Nephron (organoid): ENCODE measurements around the gene ABCG4.

Experiments
- H3K27ac Mint-ChIP-seq, 3 experiments: 2 replicates each; pipeline ENCODE4 v1.8.0; 2020; ENCODE audit warnings: mixed read lengths in 3 of 3, mild to moderate bottlenecking in 2 of 3, moderate library complexity in 1 of 3
- H3K27me3 Mint-ChIP-seq: 2 replicates; pipeline ENCODE4 v1.8.0; 2021; ENCODE audit warnings: low read depth, mild to moderate bottlenecking, moderate library complexity, mixed read lengths
- H3K36me3 Mint-ChIP-seq: 2 replicates; pipeline ENCODE4 v1.8.0; 2020; ENCODE audit warnings: low read depth, mixed read lengths
- H3K4me1 Mint-ChIP-seq: 2 replicates; pipeline ENCODE4 v1.8.0; 2020; ENCODE audit warnings: mixed read lengths
- H3K4me3 Mint-ChIP-seq, 3 experiments: 2 replicates each; pipeline ENCODE4 v1.8.0; 2020; ENCODE audit warnings: mild to moderate bottlenecking in 3 of 3, mixed read lengths in 3 of 3, moderate library complexity in 2 of 3
- H3K9me3 Mint-ChIP-seq: 2 replicates; pipeline ENCODE4 v1.8.0; 2020; ENCODE audit warnings: mixed read lengths
- CTCF ChIP-seq, 3 experiments: fragments of 200-600 bp; sonication (generic); IDR thresholded peaks; one replicate each; pipeline ENCODE4 v1.5.0; 2021; ENCODE audit warnings: antibody characterized with exemption in 3 of 3; ENCODE audit not compliant: unreplicated experiment in 3 of 3

The ABCG4 gene

GRCh38 chr11:119103793-119104192 lies 45.1 kb upstream of the ABCG4 start:
- peak overlapping the region; percentile 56 to 86 (median 76) for H3K4me3 Mint-ChIP-seq
- peaks cover 3% of the 10 kb centered on the region for H3K36me3 Mint-ChIP-seq
- TF ChIP-seq CTCF (IDR thresholded peaks at IDR 0.05; ENCODE audit: unreplicated experiment in 3 of 3) = no peak
- peaks cover 48% of the 10 kb centered on the region for H3K4me1 Mint-ChIP-seq
- no peaks in the 10 kb centered on the region for H3K27me3 Mint-ChIP-seq
- H3K9me3 Mint-ChIP-seq = no peaks in the 10 kb centered on the region
- peak overlapping the region; percentile 95 to 98 (median 98) for H3K27ac Mint-ChIP-seq

DNA sequence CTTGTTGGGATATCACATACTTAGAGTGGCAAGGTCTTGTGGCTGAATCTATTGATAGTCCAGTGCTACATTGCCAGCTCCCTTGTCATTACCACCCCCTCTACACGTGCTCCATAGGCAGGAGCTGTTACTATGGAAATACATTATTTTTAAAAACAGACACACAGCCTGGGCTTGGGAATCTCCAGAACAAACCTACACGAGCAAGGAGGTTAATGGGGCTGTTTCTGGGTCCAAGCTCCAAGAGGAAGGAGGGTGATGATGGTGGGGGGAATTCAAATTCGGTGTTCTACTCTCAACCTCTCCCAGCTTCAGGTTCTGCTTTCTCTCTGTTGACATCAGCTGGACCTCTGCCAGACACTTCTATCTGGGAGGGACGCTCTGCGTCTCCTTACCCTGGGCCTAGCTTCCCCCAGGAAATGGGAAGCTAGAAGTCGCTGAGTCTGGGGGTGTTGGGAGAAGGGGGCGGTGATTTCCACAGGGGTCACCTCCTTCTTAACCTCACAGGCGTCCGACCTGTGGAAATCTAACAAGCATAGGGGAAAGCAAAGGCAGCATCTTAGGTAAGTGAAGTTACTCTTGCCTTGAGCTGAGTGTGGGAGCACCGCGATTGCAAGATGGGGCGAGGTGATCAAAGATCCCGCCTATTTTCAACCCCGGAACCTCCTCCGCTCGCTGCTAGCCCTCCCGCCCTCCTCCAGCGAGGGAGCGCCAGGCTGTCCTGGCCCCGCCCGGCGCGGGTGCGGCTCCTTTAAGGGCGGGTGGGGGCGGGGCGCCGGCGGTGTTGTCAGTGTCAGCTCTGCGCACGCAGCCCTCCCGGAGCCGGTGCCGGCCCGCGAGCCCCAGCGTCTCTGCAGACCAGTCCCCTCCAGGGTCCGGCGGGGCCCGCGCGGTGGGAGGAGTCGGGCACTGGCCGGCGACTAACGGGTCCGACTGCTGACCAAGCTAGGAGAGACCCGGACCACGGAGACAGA lies 42.0 kb upstream of the ABCG4 start, which contains the start of gene C2CD2L:
Gene C2CD2L, plus strand, starts transcription at position 781 of the 974 bp plus-strand sequence. CDS start 398 bp downstream, outside the sequence.
- H3K9me3 Mint-ChIP-seq = no peaks in the 10 kb centered on the region
- H3K27me3 Mint-ChIP-seq = no peaks in the 10 kb centered on the region
- H3K4me1 Mint-ChIP-seq = peaks cover 49% of the 10 kb centered on the region
- H3K4me3 Mint-ChIP-seq = peak within 1 kb of the TSS; percentile 89 to 95 (median 91)
- TF ChIP-seq CTCF (IDR thresholded peaks at IDR 0.05; ENCODE audit: unreplicated experiment in 3 of 3) = no peak
- H3K36me3 Mint-ChIP-seq = peaks cover 11% of the 10 kb centered on the region
- peak within 1 kb of the TSS; percentile 89 to 93 (median 89) for H3K27ac Mint-ChIP-seq

DNA sequence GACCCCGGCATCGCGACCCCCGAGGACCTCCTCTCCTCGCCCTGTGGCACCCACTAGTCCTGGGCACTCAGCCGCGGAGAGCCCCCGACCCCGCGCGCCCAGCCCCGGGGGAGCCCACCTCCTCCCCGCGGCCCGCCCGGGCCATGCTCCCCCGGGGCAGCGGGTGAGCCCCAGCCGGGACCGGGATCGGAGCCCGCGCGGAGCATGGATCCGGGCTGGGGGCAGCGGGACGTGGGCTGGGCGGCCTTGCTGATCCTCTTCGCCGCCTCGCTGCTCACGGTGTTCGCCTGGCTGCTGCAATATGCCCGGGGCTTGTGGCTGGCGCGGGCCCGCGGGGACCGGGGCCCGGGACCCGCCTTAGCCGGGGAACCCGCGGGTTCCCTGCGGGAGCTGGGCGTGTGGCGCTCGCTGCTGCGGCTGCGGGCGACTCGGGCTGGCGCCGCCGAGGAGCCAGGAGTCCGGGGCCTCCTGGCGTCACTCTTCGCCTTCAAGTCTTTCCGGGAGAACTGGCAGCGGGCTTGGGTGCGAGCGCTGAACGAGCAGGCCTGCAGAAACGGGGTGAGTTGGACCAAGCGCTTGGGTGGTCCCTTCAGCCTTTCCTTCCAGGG lies 41.2 kb upstream of the ABCG4 start:
- no peaks in the 10 kb centered on the region for H3K27me3 Mint-ChIP-seq
- H3K9me3 Mint-ChIP-seq = no peaks in the 10 kb centered on the region
- TF ChIP-seq CTCF (IDR thresholded peaks at IDR 0.05; ENCODE audit: unreplicated experiment in 3 of 3) = no peak
- peak overlapping the region; percentile 40 to 56 (median 49) for H3K27ac Mint-ChIP-seq
- peaks cover 49% of the 10 kb centered on the region for H3K4me1 Mint-ChIP-seq
- peak overlapping the region; percentile 89 to 91 (median 89) for H3K4me3 Mint-ChIP-seq
- H3K36me3 Mint-ChIP-seq = peaks cover 12% of the 10 kb centered on the region

DNA sequence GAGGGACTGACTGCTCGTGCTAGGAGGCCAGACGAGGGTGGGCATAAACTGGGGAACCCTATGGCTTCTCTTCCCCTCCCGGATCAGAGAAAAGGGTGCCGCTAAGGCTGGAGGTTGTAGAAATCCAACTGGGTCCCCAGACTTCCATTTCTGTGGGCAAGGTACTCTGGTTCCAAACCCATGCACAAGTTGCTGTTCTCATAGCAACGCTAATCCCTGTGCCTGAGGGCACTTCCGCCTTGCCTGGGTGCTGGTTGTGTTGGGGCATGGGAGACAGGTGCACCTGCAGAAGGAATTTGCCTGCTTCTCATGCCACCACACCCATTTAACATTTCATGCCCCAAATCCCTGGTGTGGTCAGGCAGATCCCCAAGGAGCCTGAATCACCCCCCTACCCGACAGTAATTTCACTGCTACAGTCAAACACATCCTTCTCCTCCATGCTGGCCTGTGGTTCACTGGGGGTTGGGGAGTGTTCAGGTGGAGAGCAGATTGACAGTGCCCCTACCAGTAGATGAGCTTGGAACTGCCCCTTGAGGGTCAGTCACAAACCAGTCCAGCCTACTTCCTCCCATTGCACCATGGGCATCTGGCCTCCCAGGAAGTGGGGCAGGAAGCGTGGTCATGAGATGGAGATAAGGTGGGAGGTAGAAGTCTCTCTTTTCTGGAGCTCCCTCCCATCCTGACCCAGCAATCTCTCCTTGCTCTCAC lies 40.6 kb upstream of the ABCG4 start:
- H3K9me3 Mint-ChIP-seq = no peaks in the 10 kb centered on the region
- TF ChIP-seq CTCF (IDR thresholded peaks at IDR 0.05; ENCODE audit: unreplicated experiment in 3 of 3) = no peak
- peak overlapping the region; percentile 82 to 91 (median 89) for H3K4me3 Mint-ChIP-seq
- H3K27ac Mint-ChIP-seq = peak overlapping the region; percentile 40 to 56 (median 49)
- H3K27me3 Mint-ChIP-seq = no peaks in the 10 kb centered on the region
- H3K4me1 Mint-ChIP-seq = peaks cover 49% of the 10 kb centered on the region
- peaks cover 12% of the 10 kb centered on the region for H3K36me3 Mint-ChIP-seq

GRCh38 chr11:119108857-119109221 lies 40.0 kb upstream of the ABCG4 start:
- TF ChIP-seq CTCF (IDR thresholded peaks at IDR 0.05; ENCODE audit: unreplicated experiment in 3 of 3) = no peak
- peak overlapping the region; percentile 40 to 56 (median 49) for H3K27ac Mint-ChIP-seq
- peaks cover 46% of the 10 kb centered on the region for H3K4me1 Mint-ChIP-seq
- H3K36me3 Mint-ChIP-seq = peaks cover 12% of the 10 kb centered on the region
- peak overlapping the region; percentile 82 to 91 (median 89) for H3K4me3 Mint-ChIP-seq
- no peaks in the 10 kb centered on the region for H3K27me3 Mint-ChIP-seq
- no peaks in the 10 kb centered on the region for H3K9me3 Mint-ChIP-seq
